Stomach (tissue), 9 donors: ENCODE data around the gene ILF2. TPM values are rescaled to one million over a fixed set of nuclear protein-coding genes. Genes with fewer than 3 reads are reported as not detected.
A peak's percentile ranks its signal among the peaks of the same experiment; 100 is the strongest.

Source experiments
- DNase-seq, 2 donors: peaks; one replicate each; pipeline versions ENCODE4 v3.0.0 to v3.0.0-alpha.2; 2013 to 2019
- H3K27ac ChIP-seq, 5 donors: fragments of 200-600 bp in 4 of 5; sonication (generic) in 4 of 5; one replicate each; pipeline ENCODE4 v1.5.1; 2013 to 2019; ENCODE audit warnings: mild to moderate bottlenecking in 1 of 5, moderate library complexity in 1 of 5
- H3K27me3 ChIP-seq, 3 donors: fragments of 200-600 bp; sonication (generic); one replicate each; pipeline ENCODE4 v1.5.1; 2017 to 2019; ENCODE audit warnings: mixed run types in 1 of 3
- H3K36me3 ChIP-seq, 4 donors: fragments of 200-600 bp; sonication (generic); 1 replicate in 3 of 4; 2 replicates in 1 of 4; pipeline ENCODE4 v1.5.1; 2016 to 2019
- H3K4me1 ChIP-seq, 4 donors: fragments of 200-600 bp; sonication (generic); one replicate each; pipeline ENCODE4 v1.5.1; 2016 to 2019
- H3K4me3 ChIP-seq, 4 donors: fragments of 200-600 bp; sonication (generic) in 3 of 4; one replicate each; pipeline ENCODE4 v1.5.1; 2016 to 2019; ENCODE audit warnings: mild to moderate bottlenecking in 1 of 4
- H3K9me3 ChIP-seq, 4 donors: fragments of 200-600 bp; sonication (generic); one replicate each; pipeline ENCODE4 v1.5.1; 2016 to 2019
- EP300 ChIP-seq: sonication (generic); formaldehyde crosslinking; IDR thresholded peaks from one replicate; pipeline ENCODE4 v1.6.1; 2017; ENCODE audit warnings: antibody characterized with exemption
- POLR2A ChIP-seq, 4 donors: fragments of 450-650 bp; IDR thresholded peaks; one replicate each; pipeline ENCODE4 v1.6.1; 2016; ENCODE audit warnings: antibody characterized with exemption in 4 of 4, control low read depth in 2 of 4, mild to moderate bottlenecking in 1 of 4, moderate library complexity in 1 of 4
- POLR2AphosphoS5 ChIP-seq, 3 donors: sonication (generic); formaldehyde crosslinking; IDR thresholded peaks; one replicate each; pipeline ENCODE4 v1.6.1; 2016; ENCODE audit warnings: antibody characterized with exemption in 3 of 3
- WGBS, 5 donors: extraction: QIAGEN DNeasy Blood & Tissue Kit in 3 of 5; methylation state at CpG; one replicate each; pipeline versions ENCODE4 v1.1.5 to v1.1.7; 2013 to 2018; 5-methylcytosine and 5-hydroxymethylcytosine counted together
- intact Hi-C: fragments of 100-400 bp; cut with DNase I; formaldehyde crosslinking; loops from one replicate; pipeline ENCODE4 v1.15.1; 2023; ENCODE audit warnings: low total_unique reads
- polyA plus RNA-seq, 3 donors: library from polyadenylated mRNA; stranded (reverse); fragments of 200-250 nt; gene quantifications; one replicate each; pipeline ENCODE4 v1.2.3, GENCODE V29; 2013
- total RNA-seq, 5 donors: library from RNA; depleted of rRNA; stranded (reverse); fragments of >200 nt; gene quantifications; one replicate each; pipeline versions ENCODE4 v1.1.0 to v1.2.3, GENCODE V29; 2014 to 2016
- TF ChIP-seq, protein P1 (sequence below), 7 experiments: fragments of 450-650 bp in 4 of 7; fragments of 200-600 bp in 3 of 7; sonication (generic) in 3 of 7; IDR thresholded peaks; one replicate each; pipeline ENCODE4 v1.5.1; 2016 to 2019; ENCODE audit warnings: antibody characterized with exemption in 7 of 7, control low read depth in 2 of 7, mild to moderate bottlenecking in 1 of 7
- donor health status: healthy with polysubstance abuse.
- donor health status: Bipolar disorder and iron deficiency.
- donor health status: healthy.

ILF2 gene
- total and polyA plus RNA-seq, 8 donors: 17.1 to 138 (median 72.1) TPM

DNA sequence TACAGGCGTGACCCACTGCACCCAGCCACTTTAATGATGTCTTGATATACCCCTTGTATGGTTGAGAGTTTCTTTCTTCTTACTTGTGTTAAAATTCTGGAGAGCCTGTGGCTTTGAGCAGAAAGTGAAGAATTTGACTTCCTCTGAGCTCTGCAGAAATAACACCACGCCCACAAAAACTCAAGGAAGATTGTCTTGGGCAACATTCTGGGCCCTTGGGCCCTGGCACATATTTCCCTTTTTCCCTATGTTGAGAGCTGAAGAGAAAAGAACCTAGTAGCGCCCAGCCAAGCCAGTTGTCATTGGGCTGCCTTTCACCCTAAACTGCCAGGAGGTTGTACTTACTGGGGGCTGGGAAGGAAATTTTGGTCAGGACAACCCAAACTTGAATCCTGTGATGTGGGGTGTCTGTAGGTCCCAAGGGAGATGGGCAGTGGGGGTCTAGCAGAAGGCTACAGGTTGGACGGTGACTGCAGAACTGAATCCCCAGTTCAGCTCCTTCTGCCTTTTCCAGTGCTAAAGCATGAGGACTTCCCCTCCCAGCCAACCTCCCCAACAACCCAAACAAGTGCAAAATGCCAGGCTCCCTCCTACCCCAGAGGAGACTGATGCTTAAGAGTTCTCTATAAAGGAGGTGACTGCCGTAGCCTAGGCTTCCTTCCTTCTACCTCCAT lies 24.0 kb downstream of the ILF2 start:
- H3K9me3 ChIP-seq: no peaks in the 10 kb centered on the region
- peaks cover 44 to 58% (median 54%) of the 10 kb centered on the region in 4 donors for H3K36me3 ChIP-seq
- TF ChIP-seq, protein P1, sequence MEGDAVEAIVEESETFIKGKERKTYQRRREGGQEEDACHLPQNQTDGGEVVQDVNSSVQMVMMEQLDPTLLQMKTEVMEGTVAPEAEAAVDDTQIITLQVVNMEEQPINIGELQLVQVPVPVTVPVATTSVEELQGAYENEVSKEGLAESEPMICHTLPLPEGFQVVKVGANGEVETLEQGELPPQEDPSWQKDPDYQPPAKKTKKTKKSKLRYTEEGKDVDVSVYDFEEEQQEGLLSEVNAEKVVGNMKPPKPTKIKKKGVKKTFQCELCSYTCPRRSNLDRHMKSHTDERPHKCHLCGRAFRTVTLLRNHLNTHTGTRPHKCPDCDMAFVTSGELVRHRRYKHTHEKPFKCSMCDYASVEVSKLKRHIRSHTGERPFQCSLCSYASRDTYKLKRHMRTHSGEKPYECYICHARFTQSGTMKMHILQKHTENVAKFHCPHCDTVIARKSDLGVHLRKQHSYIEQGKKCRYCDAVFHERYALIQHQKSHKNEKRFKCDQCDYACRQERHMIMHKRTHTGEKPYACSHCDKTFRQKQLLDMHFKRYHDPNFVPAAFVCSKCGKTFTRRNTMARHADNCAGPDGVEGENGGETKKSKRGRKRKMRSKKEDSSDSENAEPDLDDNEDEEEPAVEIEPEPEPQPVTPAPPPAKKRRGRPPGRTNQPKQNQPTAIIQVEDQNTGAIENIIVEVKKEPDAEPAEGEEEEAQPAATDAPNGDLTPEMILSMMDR (IDR thresholded peaks at IDR 0.05): no peak
- TF ChIP-seq POLR2AphosphoS5 (IDR thresholded peaks at IDR 0.05): no peak
- TF ChIP-seq EP300: no peak
- TF ChIP-seq POLR2A (IDR thresholded peaks at IDR 0.05): no peak
- H3K27ac ChIP-seq: peak overlapping the region in 4 of 5 donors; percentile 2 to 84 (median 38)
- peaks cover 15 to 68% (median 48%) of the 10 kb centered on the region in 4 donors for H3K4me1 ChIP-seq
- intact Hi-C loops: no loop called here
- 75 to 91% (median 87%) methylated on average over 5 of the region's 5 CpGs for WGBS, 5 donors
- no peak for DNase-seq
- H3K27me3 ChIP-seq: no peaks in the 10 kb centered on the region
- no peak overlapping the region for H3K4me3 ChIP-seq

DNA sequence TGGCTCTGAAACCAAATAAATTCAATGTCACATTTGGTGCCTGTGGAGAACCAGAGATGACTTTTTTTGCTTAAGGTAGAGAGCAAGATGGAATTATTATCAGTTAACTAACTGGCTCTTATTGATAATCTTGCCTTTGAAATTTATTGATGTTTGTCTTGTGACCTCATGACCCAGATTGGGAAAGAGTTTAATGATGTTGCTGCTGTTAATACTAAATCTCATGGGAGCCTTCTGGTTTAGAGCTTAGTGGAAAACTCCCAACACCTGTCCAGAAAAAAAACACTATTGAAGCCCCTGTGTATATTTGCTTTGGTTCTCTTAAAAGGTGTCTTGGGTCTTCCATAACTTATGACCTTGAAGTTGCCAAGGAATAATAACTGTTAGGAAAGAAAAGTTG lies 27.0 kb downstream of the ILF2 start:
- Histone ChIP-seq H3K4me3 (no peak overlapping the region), H3K27me3 (no peaks in the 10 kb centered on the region), H3K9me3 (no peaks in the 10 kb centered on the region), H3K4me1 (peaks cover 9 to 83% (median 47%) of the 10 kb centered on the region in 4 donors), H3K27ac (peak overlapping the region in 2 of 5 donors; percentile 15 to 29), H3K36me3 (peaks cover 74 to 88% (median 84%) of the 10 kb centered on the region in 4 donors)
- no peak for DNase-seq
- TF ChIP-seq POLR2A (IDR thresholded peaks at IDR 0.05): no peak
- TF ChIP-seq EP300: no peak
- TF ChIP-seq, protein P1 (IDR thresholded peaks at IDR 0.05): no peak
- no peak for TF ChIP-seq POLR2AphosphoS5 (IDR thresholded peaks at IDR 0.05)
- intact Hi-C loops: no loop called here

DNA sequence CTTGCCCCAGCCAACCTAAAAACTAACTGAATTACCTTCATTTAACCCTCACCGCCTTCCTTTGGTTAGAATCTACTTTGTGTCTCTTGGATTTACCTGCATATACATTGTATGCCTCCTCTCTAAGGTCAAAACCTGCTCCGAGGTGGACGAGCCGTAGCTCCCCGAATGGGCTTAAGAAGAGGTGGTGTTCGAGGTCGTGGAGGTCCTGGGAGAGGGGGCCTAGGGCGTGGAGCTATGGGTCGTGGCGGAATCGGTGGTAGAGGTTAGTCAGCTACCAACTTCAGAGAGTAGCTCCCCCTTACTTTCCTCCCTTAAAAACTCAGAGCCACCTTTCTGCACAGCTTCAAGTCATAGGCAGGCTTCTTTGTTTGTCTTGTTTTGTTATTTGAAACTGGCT lies 27.7 kb downstream of the ILF2 start:
- Histone ChIP-seq H3K4me1 (peaks cover 2 to 82% (median 45%) of the 10 kb centered on the region in 4 donors), H3K36me3 (peaks cover 81 to 95% (median 91%) of the 10 kb centered on the region in 4 donors), H3K27ac (no peak overlapping the region), H3K27me3 (no peaks in the 10 kb centered on the region), H3K4me3 (no peak overlapping the region), H3K9me3 (no peaks in the 10 kb centered on the region)
- WGBS, 5 donors: 87 to 92% (median 89%) methylated on average over 11 of the region's 11 CpGs
- no peak for TF ChIP-seq POLR2A (IDR thresholded peaks at IDR 0.05)
- TF ChIP-seq EP300: no peak
- TF ChIP-seq, protein P1 (IDR thresholded peaks at IDR 0.05): no peak
- TF ChIP-seq POLR2AphosphoS5 (IDR thresholded peaks at IDR 0.05): no peak
- intact Hi-C loops: no loop called here
- no peak for DNase-seq

DNA sequence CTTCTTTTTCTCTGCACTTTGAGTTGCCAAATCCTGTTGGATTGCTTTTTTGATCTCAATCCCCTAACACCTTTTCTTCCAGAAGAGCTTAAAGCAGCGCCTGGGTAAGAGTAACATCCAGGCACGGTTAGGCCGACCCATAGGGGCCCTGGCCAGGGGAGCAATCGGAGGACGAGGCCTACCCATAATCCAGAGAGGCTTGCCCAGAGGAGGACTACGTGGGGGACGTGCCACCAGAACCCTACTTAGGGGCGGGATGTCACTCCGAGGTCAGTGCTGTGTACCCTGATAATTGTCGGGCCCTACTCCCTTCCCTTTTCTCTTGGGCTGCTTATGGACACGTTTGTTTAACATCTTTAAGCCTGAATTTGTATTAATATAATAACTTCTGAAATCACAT lies 28.6 kb downstream of the ILF2 start:
- H3K4me3 ChIP-seq: no peak overlapping the region

More for the DNA sequence above, 28.6 kb downstream of the ILF2 start:
- H3K27ac ChIP-seq: peak overlapping the region in 1 of 5 donors; percentile 15
- DNase-seq: no peak
- intact Hi-C loops: no loop called here
- H3K27me3 ChIP-seq: no peaks in the 10 kb centered on the region
- TF ChIP-seq EP300 (no peak), POLR2A (IDR thresholded peaks at IDR 0.05) (no peak), POLR2AphosphoS5 (IDR thresholded peaks at IDR 0.05) (no peak)
- TF ChIP-seq, protein P1 (IDR thresholded peaks at IDR 0.05): no peak
- H3K9me3 ChIP-seq: no peaks in the 10 kb centered on the region
- peaks cover 86 to 100% (median 100%) of the 10 kb centered on the region in 4 donors for H3K36me3 ChIP-seq
- 81 to 89% (median 86%) methylated on average over 11 of the region's 11 CpGs for WGBS, 5 donors
- H3K4me1 ChIP-seq: peaks cover 10 to 84% (median 50%) of the 10 kb centered on the region in 4 donors
